Caco-2 (cell line): Measurements from ENCODE around the gene PATJ. TPM values are rescaled to one million over a fixed set of nuclear protein-coding genes. Genes with fewer than 3 reads are reported as not detected.

Experiments used
- BruUV-seq: library from RNA; stranded (reverse); fragments of 400-500 nt; replicated peaks from 2 replicates; lab custom pipeline; 2021; lab: Mats Ljungman, UMichigan
- CTCF ChIA-PET: fragments of 300-600 bp; sonication (Branson Sonifier 250); formaldehyde crosslinking; loops from one replicate; lab custom pipeline; 2022; ENCODE audit warnings: antibody characterized with exemption; lab: Charles Lee
- POLR2A ChIA-PET: fragments of 300-600 bp; sonication (Branson Sonifier 250); formaldehyde crosslinking; loops from one replicate; lab custom pipeline; 2022; ENCODE audit warnings: antibody characterized with exemption; lab: Charles Lee
- DNase-seq, 2 experiments: peaks; one replicate each; pipeline versions ENCODE4 v3.0.0 to v3.0.0-alpha.2; 2020 to 2022
- H3K27me3 ChIP-seq: replicated peaks from 2 replicates; pipeline ENCODE4 v1.6.0; 2011; ENCODE audit warnings: low read length; ENCODE audit not compliant: control insufficient read depth, insufficient read depth
- H3K36me3 ChIP-seq: 2 replicates; pipeline ENCODE4 v1.5.1; 2011; ENCODE audit warnings: low read length; ENCODE audit not compliant: control insufficient read depth, insufficient read depth
- H3K4me1 ChIP-seq: fragments of 250-450 bp; sonication (Bioruptor Pico); 2 replicates; pipeline ENCODE4 v1.5.1; 2020; ENCODE audit warnings: mild to moderate bottlenecking
- H3K4me3 ChIP-seq: 2 replicates; pipeline ENCODE4 v1.5.1; 2011; ENCODE audit warnings: low read depth, mild to moderate bottlenecking, control low read depth, low read length
- H3K9me3 ChIP-seq: fragments of 250-450 bp; sonication (Bioruptor Pico); 2 replicates; pipeline ENCODE4 v1.5.1; 2020; ENCODE audit warnings: mild to moderate bottlenecking, moderate library complexity
- H3K27ac Mint-ChIP-seq: one replicate; pipeline ENCODE4 v1.8.0; 2022; ENCODE audit warnings: mixed read lengths; ENCODE audit not compliant: unreplicated experiment
- H3K27me3 Mint-ChIP-seq: one replicate; pipeline ENCODE4 v1.8.0; 2022; ENCODE audit warnings: mixed read lengths; ENCODE audit not compliant: insufficient read depth, unreplicated experiment
- H3K36me3 Mint-ChIP-seq: one replicate; pipeline ENCODE4 v1.8.0; 2022; ENCODE audit warnings: mild to moderate bottlenecking, mixed read lengths; ENCODE audit not compliant: insufficient read depth, unreplicated experiment
- H3K4me1 Mint-ChIP-seq: one replicate; pipeline ENCODE4 v1.8.0; 2022; ENCODE audit warnings: low read depth, mixed read lengths; ENCODE audit not compliant: unreplicated experiment
- H3K4me3 Mint-ChIP-seq: one replicate; pipeline ENCODE4 v1.8.0; 2022; ENCODE audit warnings: mild to moderate bottlenecking, moderate library complexity, mixed read lengths; ENCODE audit not compliant: unreplicated experiment
- H3K9me3 Mint-ChIP-seq: one replicate; pipeline ENCODE4 v1.8.0; 2022; ENCODE audit warnings: mixed read lengths; ENCODE audit not compliant: unreplicated experiment
- intact Hi-C: fragments of 100-400 bp; cut with micrococcal nuclease; formaldehyde crosslinking; loops from one replicate; pipeline ENCODE4 v1.10.0; 2022; ENCODE audit not compliant: unreplicated experiment
- total RNA-seq: library from RNA; stranded (reverse); gene quantifications from 2 replicates; pipeline ENCODE4 v1.2.3, GENCODE V29; 2022
- TF ChIP-seq, protein P1 (sequence below), 2 experiments: fragments of 200-600 bp in 1 of 2; IDR thresholded peaks; 1 replicate in 1 of 2; 2 replicates in 1 of 2; pipeline versions ENCODE4 v1.5.1 to v1.8.0; 2011 to 2022; ENCODE audit warnings: antibody characterized with exemption in 1 of 2, control low read depth in 1 of 2, inconsistent platforms in 1 of 2, low read depth in 1 of 2, low read length in 1 of 2, mild to moderate bottlenecking in 1 of 2, moderate library complexity in 1 of 2; ENCODE audit not compliant: insufficient read depth in 1 of 2, severe bottlenecking in 1 of 2, unreplicated experiment in 1 of 2

The PATJ gene
- total RNA-seq, 1 experiment from 2014 or later: 31.6 TPM

DNA sequence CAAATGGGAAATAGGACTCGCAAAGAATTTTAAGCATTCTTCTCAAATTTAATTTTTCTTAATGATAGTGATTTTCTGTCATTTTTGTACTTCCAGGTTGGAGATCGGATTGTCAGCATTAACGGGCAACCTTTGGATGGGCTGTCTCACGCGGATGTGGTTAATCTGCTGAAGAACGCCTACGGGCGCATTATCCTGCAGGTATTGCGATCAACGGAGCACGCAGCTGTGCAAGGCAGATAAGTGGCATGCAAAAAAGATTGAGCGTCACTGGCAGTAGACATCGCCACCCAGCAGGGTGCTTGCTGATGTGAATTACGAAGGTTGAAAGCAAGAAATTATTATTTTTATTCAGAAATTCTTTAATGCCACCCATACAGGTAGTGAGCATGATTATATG lies 386.5 kb downstream of the PATJ start:
- no peaks in the 10 kb centered on the region for H3K27me3 ChIP-seq
- BruUV-seq: no TSS peak
- ChIA-PET POLR2A (no interaction called here), CTCF (interaction anchor here (0.5 kb wide), 1 partner anchor 16 kb away, joined by 3 read pairs; no protein-coding TSS in a partner anchor)
- Mint-ChIP-seq H3K27ac (no peak overlapping the region), H3K4me3 (no peak overlapping the region), H3K4me1 (no peaks in the 10 kb centered on the region), H3K36me3 (peaks cover 1% of the 10 kb centered on the region), H3K27me3 (no peaks in the 10 kb centered on the region), H3K9me3 (no peaks in the 10 kb centered on the region)
- intact Hi-C loops: no loop called here
- no peaks in the 10 kb centered on the region for H3K4me1 ChIP-seq
- TF ChIP-seq, protein P1, sequence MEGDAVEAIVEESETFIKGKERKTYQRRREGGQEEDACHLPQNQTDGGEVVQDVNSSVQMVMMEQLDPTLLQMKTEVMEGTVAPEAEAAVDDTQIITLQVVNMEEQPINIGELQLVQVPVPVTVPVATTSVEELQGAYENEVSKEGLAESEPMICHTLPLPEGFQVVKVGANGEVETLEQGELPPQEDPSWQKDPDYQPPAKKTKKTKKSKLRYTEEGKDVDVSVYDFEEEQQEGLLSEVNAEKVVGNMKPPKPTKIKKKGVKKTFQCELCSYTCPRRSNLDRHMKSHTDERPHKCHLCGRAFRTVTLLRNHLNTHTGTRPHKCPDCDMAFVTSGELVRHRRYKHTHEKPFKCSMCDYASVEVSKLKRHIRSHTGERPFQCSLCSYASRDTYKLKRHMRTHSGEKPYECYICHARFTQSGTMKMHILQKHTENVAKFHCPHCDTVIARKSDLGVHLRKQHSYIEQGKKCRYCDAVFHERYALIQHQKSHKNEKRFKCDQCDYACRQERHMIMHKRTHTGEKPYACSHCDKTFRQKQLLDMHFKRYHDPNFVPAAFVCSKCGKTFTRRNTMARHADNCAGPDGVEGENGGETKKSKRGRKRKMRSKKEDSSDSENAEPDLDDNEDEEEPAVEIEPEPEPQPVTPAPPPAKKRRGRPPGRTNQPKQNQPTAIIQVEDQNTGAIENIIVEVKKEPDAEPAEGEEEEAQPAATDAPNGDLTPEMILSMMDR (IDR thresholded peaks at IDR 0.05; ENCODE audit: insufficient read depth in 1 of 2, low read depth in 1 of 2, low read length in 1 of 2, severe bottlenecking in 1 of 2, unreplicated experiment in 1 of 2): no peak
- H3K4me3 ChIP-seq: no peak overlapping the region
- H3K36me3 ChIP-seq: no peaks in the 10 kb centered on the region
- H3K9me3 ChIP-seq: no peaks in the 10 kb centered on the region
- no peak for DNase-seq

DNA sequence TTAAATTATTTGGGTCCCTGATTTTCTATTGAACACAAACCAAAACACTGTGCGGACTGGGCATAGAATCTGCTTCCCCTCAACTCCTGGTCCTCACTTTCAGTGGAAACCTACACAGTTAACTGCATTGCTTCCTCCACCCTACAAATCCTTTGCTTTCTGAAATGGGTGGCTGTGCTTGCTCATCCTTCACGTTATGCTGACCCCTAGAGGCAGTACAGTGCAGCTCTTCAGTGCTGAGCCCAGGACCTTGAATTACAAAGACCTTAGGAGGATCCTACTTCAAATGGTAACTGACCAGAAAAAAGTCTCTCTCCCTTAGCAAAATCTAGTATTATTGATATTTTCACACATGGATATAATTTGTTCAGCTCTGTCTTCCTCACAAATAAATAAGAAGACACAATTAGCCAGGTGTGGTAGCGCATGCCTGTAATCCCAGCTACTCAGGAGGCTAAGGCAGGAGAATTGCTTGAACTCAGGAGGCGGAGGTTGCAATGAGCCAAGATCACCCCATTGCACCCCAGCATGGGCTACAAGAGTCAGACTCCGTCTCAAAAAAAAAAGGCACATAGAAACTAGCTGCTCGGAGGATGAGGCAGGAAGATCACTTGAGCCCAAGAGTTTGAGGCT lies 388.9 kb downstream of the PATJ start:
- H3K27ac Mint-ChIP-seq: no peak overlapping the region
- no peaks in the 10 kb centered on the region for H3K27me3 Mint-ChIP-seq
- DNase-seq: peak; percentile 51 to 56
- intact Hi-C loops: loop anchor here (1.0 to 10.0 kb wide), 2 partner anchors 49 to 176 kb away; no protein-coding TSS in a partner anchor
- BruUV-seq: no TSS peak
- no peaks in the 10 kb centered on the region for H3K4me1 Mint-ChIP-seq
- ChIA-PET POLR2A (no interaction called here), CTCF (interaction anchor here (1.0 to 1.2 kb wide), 3 partner anchors 8 to 49 kb away, joined by 3 to 7 read pairs (median 6); no protein-coding TSS in a partner anchor)
- TF ChIP-seq, protein P1 (IDR thresholded peaks at IDR 0.05; ENCODE audit: insufficient read depth in 1 of 2, low read depth in 1 of 2, low read length in 1 of 2, severe bottlenecking in 1 of 2, unreplicated experiment in 1 of 2): peak; percentile 60 to 78
- Histone ChIP-seq H3K4me3 (no peak overlapping the region), H3K27me3 (no peaks in the 10 kb centered on the region), H3K9me3 (no peaks in the 10 kb centered on the region), H3K4me1 (no peaks in the 10 kb centered on the region), H3K36me3 (no peaks in the 10 kb centered on the region)
- H3K9me3 Mint-ChIP-seq: no peaks in the 10 kb centered on the region
- no peak overlapping the region for H3K4me3 Mint-ChIP-seq
- peaks cover 10% of the 10 kb centered on the region for H3K36me3 Mint-ChIP-seq

DNA sequence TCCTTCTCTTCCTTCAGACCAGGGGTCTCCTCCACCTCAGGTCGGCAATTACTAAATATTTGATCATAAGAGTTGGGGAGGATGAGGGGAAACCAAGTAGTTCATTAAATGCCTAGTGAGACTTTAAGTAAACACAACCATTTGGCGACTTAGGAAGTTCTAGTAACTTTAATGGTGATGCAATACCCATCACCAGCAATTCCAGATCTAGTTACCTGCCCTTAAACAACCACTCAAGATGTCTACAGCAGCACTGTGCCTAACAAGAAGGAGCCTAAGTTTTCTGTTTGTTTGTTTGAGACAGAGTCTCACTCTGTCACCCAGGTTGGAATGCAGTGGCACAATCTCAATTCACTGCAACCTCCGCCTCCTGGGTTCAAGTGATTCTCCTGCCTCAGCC lies 395.7 kb downstream of the PATJ start:
- H3K4me3 Mint-ChIP-seq: no peak overlapping the region
- no peaks in the 10 kb centered on the region for H3K4me1 Mint-ChIP-seq
- POLR2A ChIA-PET: no interaction called here
- Histone ChIP-seq H3K4me1 (no peaks in the 10 kb centered on the region), H3K4me3 (no peak overlapping the region), H3K36me3 (no peaks in the 10 kb centered on the region), H3K27me3 (no peaks in the 10 kb centered on the region), H3K9me3 (no peaks in the 10 kb centered on the region)
- intact Hi-C loops: loop anchor here (10.0 kb wide), 1 partner anchor 183 kb away; no protein-coding TSS in a partner anchor
- H3K36me3 Mint-ChIP-seq: peaks cover 29% of the 10 kb centered on the region
- TF ChIP-seq, protein P1 (IDR thresholded peaks at IDR 0.05; ENCODE audit: insufficient read depth in 1 of 2, low read depth in 1 of 2, low read length in 1 of 2, severe bottlenecking in 1 of 2, unreplicated experiment in 1 of 2): no peak
- no peak for DNase-seq
- BruUV-seq: no TSS peak
- CTCF ChIA-PET: no interaction called here
- no peaks in the 10 kb centered on the region for H3K9me3 Mint-ChIP-seq
- no peak overlapping the region for H3K27ac Mint-ChIP-seq
- H3K27me3 Mint-ChIP-seq: no peaks in the 10 kb centered on the region
